Uterus (tissue), 2 donors: ENCODE data around the gene STOML1.

ENCODE experiments used
- POLR2A ChIP-seq, 2 donors: fragments of 450-650 bp; IDR thresholded peaks; one replicate each; pipeline ENCODE4 v1.6.1; 2016; ENCODE audit warnings: antibody characterized with exemption in 2 of 2, mild to moderate bottlenecking in 1 of 2, moderate library complexity in 1 of 2
- TF ChIP-seq, protein P1 (sequence below), 4 experiments: fragments of 200-600 bp in 2 of 4; fragments of 450-650 bp in 2 of 4; sonication (generic) in 2 of 4; IDR thresholded peaks; one replicate each; pipeline ENCODE4 v1.5.1; 2016 to 2019; ENCODE audit warnings: antibody characterized with exemption in 4 of 4, mild to moderate bottlenecking in 2 of 4, moderate library complexity in 1 of 4

DNA sequence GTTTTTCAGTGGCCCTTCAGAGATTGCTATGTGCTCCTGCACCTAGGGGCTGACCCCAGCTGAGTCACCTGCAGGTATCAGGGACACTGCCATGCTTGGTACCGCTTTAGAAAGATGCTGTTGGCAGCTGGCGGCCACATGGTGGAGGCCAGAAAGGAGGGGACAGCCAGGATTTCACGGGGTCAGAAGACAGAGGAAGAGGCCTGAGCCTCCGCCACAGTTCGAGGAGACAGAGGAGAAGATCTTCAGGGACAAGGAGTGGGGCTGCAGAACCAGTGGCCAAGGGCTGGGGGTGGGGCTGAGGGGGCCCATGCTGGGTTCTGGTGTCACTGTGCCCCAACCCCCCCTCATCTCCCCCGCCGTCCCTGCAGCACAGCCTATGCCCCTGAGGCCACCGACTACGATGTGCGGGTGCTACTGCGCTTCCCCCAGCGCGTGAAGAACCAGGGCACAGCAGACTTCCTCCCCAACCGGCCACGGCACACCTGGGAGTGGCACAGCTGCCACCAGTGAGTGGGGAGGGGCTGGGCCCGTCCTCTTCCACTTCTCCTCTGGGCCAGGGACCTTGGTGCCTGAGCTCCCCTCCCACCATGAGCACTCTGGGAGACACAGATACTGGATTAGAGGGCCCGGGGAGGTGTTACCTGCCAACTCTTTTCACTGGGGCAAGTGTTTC lies 45.9 kb downstream of the STOML1 start:
- no peak for TF ChIP-seq POLR2A (IDR thresholded peaks at IDR 0.05)
- TF ChIP-seq, protein P1, sequence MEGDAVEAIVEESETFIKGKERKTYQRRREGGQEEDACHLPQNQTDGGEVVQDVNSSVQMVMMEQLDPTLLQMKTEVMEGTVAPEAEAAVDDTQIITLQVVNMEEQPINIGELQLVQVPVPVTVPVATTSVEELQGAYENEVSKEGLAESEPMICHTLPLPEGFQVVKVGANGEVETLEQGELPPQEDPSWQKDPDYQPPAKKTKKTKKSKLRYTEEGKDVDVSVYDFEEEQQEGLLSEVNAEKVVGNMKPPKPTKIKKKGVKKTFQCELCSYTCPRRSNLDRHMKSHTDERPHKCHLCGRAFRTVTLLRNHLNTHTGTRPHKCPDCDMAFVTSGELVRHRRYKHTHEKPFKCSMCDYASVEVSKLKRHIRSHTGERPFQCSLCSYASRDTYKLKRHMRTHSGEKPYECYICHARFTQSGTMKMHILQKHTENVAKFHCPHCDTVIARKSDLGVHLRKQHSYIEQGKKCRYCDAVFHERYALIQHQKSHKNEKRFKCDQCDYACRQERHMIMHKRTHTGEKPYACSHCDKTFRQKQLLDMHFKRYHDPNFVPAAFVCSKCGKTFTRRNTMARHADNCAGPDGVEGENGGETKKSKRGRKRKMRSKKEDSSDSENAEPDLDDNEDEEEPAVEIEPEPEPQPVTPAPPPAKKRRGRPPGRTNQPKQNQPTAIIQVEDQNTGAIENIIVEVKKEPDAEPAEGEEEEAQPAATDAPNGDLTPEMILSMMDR (IDR thresholded peaks at IDR 0.05): no peak
